NCI-H2196 treated with DMSO at 0.1 percent for 48 hours (cell line): ENCODE measurements around the gene TP53BP2.
"Not testable (repeated sequence)": the region's sequence is repeated elsewhere in the genome, so short reads cannot be mapped to it uniquely, and the experiment has no call there.

Experiments
- DNase-seq: peaks from one replicate; lab custom pipeline; 2025; ENCODE audit not compliant: unreplicated experiment; lab: John Stamatoyannopoulos, UW

TP53BP2 gene, protein sequence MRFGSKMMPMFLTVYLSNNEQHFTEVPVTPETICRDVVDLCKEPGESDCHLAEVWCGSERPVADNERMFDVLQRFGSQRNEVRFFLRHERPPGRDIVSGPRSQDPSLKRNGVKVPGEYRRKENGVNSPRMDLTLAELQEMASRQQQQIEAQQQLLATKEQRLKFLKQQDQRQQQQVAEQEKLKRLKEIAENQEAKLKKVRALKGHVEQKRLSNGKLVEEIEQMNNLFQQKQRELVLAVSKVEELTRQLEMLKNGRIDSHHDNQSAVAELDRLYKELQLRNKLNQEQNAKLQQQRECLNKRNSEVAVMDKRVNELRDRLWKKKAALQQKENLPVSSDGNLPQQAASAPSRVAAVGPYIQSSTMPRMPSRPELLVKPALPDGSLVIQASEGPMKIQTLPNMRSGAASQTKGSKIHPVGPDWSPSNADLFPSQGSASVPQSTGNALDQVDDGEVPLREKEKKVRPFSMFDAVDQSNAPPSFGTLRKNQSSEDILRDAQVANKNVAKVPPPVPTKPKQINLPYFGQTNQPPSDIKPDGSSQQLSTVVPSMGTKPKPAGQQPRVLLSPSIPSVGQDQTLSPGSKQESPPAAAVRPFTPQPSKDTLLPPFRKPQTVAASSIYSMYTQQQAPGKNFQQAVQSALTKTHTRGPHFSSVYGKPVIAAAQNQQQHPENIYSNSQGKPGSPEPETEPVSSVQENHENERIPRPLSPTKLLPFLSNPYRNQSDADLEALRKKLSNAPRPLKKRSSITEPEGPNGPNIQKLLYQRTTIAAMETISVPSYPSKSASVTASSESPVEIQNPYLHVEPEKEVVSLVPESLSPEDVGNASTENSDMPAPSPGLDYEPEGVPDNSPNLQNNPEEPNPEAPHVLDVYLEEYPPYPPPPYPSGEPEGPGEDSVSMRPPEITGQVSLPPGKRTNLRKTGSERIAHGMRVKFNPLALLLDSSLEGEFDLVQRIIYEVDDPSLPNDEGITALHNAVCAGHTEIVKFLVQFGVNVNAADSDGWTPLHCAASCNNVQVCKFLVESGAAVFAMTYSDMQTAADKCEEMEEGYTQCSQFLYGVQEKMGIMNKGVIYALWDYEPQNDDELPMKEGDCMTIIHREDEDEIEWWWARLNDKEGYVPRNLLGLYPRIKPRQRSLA

DNA sequence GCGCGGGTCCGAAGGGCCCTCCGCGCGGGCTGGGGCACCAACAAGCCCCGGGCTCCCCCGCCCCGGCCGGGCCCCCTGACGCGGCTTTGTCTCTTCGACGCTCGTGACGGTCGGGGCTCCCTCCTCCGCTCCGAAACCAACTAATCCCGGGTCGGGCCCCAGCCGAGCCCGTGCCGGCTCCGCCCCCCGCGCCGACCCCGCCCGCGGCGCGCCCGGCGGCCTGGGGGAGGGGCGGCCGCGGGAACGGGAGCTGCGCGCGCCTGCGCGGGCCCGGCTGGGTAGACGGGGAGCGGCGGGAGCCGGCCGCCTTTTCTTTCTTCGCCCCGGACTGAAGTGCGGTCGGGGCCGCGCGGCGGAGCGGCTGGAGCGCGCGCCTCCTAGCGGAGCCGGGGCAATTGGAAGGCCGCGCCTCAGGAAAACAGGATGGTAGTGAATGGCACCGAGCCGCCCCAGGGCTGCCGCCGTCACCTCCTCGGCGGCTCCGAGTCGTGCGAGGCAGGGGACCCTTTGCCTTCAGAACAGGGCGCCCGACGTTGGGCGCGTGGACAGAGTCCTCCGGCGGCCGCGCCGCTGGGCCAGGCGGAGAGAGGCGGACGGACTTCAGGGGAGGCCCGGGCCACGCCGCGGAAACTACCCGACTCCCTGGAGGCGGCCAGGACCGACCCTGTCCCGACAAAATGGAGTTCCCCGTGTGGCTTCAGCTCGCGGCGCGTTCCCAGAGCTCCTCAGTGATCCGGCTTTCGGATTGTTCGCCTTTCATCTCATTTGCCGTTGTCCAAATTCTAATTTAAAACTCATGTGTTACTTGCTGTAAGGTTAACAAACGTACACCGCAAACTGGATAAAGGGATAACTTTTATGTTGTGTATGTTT is at the start of gene TP53BP2:
Gene TP53BP2, minus strand, starts transcription at position 138 of the 873 bp plus-strand sequence. CDS start 267 bp downstream, outside the sequence.
- DNase-seq: peak; percentile 74

DNA sequence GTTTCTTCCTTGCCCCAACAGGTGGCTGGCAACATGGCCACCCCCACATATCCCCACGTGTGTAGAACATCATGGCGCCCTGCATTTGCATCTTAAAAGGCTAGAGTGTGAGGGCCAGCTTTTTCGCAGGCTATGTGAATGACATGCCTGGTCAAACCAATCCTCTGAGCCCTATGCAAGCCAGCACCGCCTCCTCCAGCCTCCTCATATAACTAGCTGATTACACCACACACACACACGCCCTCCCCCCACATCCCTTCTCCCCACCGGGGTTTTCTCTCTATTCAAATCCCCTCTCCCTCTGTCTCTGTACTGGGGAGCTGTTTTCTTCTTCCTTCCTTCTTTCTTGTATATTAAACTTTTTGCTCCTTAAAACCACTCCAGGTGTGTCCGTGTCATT is 44.7 kb upstream of the TP53BP2 start:
- not testable (repeated sequence) for DNase-seq

DNA sequence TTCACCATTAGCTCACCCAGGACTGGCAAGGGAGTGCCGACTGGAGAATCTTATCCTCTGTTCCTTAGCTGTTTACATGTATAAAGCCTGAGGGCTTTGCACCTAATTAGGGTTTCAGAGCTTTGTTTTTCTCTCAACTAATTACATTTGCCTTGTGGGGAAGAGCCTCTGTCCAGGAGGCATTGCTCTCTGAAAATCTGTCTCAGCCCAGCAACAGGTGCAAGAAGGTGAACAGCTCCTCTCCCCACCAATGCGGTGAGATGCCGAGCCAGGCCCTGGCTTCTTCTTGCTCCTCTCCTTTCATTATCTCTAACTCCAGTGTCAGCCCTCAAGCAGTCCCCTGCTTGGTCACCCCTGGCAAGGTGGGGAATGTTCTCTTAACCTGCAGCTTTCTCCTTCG is 43.6 kb upstream of the TP53BP2 start:
- DNase-seq: not testable (repeated sequence)

DNA sequence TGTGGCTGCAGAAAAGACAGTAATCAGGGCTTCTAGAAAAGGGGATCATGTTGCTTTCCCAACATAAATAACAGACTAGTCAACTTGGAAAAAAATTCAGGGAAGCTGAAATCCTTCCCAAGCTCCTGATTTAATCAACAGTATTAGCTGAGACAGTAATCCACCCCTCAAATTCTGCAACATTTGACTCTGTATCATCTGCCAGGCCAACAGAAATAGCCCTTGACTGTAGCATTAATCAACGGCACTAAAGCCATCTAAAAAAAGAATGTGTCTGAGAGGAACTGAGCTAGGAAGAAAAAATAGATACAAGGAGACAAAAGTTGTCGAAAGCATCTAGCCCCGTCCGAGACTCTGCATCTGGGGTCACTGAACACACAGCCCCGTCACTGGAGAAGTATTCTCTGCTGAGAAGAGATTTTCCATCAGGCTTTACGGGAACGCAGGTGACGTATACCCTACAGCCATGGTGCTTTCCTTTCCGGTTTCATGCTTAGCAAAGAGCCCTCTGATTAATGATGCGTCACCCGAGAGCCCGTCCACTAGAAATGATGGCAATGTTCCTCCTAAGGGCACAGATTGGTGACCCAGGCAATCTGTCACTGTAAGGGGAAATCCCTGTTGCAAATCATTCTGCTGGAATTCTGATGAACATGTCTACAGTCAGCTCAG is 42.1 kb upstream of the TP53BP2 start:
- no peak for DNase-seq

DNA sequence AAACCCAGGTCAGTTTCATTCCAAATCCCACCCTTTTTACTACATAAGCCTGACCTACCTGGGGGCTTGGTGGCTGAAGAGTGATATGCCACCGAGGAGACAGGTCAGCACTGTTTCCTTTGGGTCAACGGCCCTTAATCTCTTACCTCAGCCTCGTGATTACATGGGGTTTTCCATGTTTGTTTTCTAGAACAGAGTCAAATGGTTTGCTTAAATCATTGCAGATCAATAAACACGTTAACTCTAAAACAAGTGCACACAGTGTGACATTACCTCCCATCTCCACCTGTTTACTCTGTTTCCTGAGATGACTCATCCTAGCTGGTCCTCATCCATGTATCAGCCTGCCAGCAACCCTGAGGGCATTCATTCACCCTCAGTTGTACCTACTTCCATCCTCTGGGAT is 40.8 kb upstream of the TP53BP2 start:
- DNase-seq: peak; percentile 58

DNA sequence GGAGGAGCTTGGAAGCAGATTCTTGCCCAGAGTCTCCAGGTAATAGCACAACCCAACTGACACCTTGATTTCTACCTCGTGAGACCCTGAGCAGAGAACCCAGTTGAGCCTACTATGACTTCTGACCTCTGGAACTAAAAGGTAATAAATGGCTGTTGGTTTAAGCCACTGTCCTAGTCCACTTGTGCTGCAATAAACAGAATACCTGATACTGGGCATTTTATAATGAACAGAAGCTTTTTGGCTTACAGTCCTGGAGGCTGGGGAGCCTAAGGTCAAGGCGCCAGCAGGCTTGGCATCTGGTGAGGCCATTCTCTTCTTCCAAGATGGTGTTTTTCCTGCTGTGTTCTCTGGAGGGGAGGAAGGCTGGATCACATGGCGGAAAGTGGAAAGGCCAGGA is 39.9 kb upstream of the TP53BP2 start:
- DNase-seq: no peak

DNA sequence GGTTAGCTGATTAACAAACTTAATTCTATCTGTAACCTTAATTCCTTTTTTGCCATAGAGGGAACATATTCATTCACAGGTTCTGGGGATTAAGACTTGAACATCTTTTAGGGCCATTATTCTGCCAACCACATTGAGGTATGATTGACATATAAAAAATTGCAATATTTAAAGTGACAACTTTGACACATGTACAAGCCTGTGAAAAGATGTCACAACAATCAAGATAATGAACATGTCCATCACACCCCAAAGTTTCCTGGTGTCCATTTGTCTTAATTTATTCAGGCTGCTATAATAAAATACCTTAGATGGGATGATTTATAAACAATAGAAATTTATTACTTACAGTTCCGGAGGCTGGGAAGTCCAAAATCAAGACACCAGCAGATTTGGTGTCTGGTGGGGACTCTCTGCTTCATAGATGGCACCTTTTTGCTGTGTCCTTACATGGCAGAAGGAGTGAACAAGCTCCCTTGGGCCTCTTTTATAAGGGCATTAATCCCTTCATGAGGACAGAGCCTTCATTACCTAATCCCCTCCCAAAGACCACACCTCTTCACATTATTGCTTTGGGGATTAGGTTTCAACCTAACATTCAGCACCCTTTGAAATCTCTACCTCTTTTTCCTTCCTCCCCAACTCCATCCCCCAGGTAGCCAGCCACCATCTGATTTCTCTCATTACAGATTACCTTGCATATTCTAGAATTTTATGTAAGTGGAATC is 33.0 kb upstream of the TP53BP2 start:
- no peak for DNase-seq

DNA sequence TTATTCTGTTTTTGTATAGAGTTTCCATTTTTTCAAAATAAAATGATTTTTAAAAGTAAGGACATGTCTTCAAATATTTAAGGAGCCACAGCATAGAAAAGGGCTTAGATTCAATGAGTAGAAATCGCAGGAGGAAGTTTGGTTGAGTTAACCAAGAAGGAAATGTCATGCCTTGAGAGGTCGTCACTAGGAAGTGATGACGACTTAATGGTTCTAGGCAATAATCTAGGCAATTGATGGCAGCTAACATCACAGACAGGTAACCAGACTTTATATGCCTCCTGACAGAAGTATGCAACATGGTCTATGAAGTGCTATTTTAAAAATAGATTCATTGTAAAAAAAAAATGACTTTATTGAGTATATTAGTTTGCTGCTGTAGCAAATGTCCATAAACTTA is 32.1 kb upstream of the TP53BP2 start:
- DNase-seq: no peak

DNA sequence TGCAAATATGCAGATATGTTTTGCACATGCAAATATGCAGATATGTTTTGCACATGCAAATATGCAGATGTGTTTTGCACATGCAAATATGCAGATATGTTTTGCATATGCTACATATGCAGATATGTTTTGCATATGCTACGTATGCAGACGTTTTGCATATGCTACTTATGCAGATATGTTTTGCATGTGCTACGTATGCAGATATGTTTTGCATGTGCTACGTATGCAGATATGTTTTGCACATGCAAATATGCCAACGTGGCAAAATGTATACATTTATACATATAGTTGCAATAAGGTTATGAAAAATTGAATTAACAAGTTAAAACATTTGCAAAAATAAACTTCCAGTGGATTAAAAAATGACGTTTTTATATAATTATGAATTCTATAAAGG is 30.8 kb upstream of the TP53BP2 start:
- no peak for DNase-seq

DNA sequence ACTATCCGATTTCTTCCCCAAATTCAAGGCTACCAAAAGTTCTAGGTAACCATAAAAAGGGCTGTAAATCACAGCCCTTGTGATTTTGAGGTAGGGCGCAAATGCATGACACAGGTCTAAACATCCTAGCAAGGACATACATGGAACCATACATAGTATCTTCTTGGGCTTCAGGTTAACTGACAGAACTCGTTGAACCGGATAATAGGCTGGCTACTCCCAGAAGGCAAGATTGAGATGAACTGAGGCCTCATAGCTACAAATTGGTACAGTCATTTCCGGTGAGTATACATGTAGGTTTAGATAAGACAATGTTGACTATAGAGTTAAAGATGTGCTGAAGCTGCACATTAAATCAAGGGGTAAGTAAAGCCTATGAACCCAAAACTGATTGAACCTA is 27.3 kb upstream of the TP53BP2 start:
- DNase-seq: no peak

DNA sequence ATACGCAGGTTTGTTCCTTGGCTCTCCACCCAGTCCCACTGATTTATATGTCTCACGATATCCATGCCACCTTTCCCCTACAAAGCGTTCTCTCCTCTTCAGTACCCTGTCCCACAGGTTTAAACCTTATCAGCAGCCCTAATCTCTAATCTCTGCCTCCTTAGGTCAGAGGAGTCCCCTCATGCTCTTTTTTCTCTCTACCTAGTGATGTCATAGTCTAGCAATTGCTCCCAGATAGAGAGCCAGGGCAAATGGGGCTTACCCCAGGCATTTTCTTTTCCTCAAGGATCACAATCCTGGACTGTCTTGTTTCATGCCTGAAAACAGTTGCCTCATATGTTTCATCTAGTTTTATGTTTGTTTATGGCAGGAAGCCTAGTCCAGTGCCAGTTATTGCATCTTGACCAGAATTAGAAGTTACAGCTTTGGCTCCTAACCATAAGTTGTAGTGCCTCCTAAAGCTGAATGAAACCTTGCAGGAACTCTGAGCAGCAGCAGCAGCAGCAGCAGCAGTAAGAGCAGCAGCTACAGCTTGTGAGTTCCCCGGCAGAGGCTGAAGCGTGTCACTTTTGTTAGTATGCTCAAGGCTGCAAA is 26.7 kb upstream of the TP53BP2 start:
- DNase-seq: no peak

DNA sequence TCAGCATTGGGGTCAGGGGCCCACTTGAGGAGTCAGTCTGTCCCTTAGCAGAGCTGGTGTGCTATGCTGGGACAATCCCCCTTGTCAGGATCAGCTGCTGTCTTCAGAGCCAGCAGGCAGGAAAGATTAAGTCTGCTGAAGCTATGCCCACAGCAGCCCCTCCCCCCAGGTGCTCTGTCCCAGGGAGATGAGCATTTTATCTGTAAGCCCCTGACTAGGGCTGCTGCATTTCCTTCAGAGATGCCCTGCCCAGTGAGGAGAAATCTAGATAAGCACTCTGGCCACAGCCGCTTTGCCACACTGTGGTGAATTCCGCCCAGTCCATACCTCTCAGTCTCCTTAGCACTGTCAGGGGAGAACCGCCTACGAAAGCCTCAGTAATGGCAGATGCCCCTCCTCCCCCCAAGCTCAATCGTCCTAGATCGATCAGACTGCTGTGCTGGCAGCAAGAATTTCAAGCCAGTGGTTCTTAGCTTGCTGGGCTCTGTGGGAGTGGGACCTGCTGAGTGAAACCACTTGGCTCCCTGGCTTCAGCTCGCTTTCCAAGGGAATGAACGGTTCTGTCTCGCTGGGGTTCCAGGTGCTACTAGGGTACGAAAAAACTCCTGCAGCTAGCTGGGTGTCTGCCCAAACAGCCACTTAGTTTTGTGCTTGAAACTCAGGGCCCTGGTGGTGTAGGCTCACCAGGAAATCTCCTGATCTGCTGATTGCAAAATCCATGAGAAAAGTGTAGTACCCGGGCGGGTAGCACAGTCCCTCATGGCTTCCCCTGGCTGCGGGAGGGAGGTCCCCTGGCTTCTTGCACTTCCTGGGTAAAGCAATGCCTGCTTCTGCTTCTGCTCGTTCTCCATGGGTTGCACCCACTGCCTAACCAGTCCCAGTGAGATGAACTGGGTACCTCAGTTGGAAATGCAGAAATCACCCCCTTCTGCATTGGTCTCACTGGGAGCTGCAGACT is 25.1 kb upstream of the TP53BP2 start:
- DNase-seq: no peak

DNA sequence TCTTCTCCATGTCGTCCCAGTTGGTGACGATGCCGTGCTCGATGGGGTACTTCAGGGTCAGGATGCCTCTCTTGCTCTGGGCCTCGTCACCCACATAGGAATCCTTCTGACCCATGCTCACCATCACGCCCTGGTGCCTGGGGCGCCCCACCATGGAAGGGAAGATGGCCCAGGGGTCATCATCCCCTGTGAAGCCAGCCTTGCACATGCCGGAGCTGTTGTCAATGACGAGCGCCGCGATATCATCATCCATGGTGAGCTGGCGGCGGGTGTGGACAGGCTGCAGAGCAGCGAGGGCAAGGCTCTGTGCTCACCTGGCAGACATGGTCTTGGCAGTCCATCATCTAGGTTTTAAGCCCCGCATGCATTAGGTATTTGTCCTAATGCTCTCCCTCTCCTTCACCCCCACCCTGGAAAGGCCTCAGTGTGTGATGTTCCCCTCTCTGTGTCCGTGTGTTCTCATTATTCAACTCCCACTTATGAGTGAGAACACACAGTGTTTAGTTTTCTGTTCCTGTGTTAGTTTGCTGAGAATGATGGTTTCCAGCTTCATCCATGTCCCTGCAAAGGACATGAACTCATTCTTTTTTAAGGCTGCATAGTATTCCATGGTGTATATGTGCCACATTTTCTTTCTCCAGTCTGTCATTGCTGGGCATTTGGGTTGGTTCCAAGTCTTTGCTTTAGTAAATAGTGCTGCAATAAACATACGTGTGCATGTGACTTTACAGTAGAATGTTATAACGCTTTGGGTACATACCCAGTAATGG is 19.0 kb upstream of the TP53BP2 start:
- not testable (repeated sequence) for DNase-seq

DNA sequence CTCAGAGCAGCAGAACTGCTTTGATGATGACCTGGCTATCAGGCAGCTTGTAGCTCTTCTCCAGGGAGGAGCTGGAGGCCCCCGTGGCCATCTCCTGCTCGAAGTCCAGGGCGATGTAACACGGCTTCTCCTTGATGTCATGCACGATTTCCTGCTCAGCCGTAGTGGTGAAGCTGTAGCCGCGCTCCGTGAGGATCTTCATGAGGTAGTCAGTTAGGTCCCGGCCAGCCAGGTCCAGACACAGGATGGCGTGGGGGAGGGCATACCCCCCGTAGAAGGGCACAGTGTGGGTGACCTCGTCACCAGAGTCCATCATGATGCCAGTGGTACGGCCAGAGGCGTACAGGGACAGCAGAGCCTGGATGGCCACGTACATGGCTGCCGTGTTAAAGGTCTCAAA is 18.3 kb upstream of the TP53BP2 start:
- no peak for DNase-seq

DNA sequence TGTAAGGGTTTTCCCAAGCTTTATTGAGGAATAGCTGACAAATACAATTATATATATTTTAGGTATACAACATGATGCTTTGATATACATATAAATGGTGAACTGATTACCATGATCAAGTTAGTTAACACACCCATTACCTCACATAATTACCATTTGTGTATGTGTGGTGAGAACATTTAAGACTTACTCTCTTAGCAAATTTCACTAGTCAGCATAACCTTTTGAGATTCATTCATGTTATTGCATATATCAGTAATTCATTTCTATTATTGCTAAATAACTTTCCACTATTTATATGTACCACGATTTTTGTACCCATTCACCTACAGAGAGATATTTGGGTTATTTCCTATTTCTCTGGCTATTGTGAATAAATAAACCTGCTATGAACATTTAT is 16.2 kb upstream of the TP53BP2 start:
- no peak for DNase-seq

DNA sequence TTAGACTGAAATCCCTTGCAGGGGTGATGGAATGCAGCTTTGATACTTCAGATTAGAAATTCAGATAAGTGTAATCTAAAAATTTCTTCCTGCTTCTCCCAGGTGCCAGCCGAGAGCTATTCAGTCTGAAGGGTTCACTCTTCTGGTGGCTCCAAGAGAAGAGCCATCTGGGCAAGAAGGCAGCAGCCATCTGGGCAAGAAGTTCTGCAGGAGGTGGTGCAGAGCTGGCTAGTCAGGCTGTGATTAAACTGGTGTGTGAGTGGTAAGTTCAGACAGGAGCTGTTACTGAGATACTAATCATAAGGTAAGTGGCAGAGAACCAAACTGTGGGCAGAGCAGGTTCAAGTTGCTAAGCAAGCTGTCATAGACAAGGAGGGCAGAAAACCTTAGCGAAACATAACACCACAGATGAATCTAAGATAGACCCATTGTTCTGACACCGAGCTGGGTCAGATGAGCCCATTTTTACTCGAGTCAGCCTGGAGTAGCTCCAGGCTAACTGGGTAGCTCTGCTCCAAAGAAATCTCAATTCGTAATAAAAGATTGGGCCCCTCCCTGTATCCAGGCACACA is 14.4 kb upstream of the TP53BP2 start:
- DNase-seq: peak; percentile 53

DNA sequence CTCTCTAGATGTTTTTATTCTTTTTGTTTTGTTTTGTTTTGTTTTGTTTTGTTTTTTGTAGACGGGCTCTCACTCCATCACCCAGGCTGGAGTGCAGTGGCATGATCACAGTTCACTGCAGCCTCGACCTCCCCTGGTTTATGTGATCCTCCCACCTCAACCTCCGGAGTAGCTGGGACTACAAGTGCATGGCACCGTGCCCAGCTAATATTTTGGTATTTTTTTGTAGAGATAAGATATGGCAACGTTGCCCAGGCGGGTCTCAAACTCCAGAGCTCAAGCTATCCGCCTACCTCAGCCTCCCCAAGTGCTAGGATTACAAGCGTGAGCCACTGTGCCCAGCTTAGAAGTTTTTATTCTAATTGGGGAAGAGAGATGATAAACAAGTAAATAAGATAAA is 13.3 kb upstream of the TP53BP2 start:
- DNase-seq: no peak
